Stimulated activated CD4-positive, alpha-beta T cell treated with anti-CD3 and anti-CD28 coated beads, Interleukin-1b, Interleukin-23, amount 100 ng/mL, for 1 hour (primary cell): ENCODE data around the gene USP24.

ENCODE experiments used
- DNase-seq, 2 donors: peaks; one replicate each; pipeline ENCODE4 v3.0.0-alpha.2; 2020; ENCODE audit warnings: low read depth in 2 of 2

Gene USP24

GRCh38 chr1:55055084-55055882 is 159.9 kb downstream of the USP24 start:
- DNase-seq = no peak

DNA sequence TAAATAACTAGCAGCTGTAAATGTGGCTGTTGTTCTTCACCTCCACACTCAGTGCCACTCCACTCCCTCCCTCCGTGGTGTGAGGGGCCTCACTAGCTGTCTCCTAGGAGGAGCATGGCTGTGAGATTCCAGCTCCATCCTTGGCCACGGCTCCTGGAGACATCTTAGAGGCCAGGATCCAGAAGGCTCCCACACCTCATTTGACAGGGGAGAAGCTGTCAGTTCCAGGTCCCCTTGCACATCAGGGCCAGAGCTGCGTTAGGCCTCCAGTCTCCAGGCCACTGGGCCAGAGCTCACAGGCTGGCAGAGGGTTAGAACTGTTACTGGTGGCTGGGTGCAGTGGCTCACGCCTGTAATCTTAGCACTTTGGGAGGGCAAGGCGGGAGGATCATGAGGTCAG is 160.8 kb downstream of the USP24 start:
- DNase-seq = no peak

GRCh38 chr1:55053265-55053954 is 161.8 kb downstream of the USP24 start:
- no peak for DNase-seq

DNA sequence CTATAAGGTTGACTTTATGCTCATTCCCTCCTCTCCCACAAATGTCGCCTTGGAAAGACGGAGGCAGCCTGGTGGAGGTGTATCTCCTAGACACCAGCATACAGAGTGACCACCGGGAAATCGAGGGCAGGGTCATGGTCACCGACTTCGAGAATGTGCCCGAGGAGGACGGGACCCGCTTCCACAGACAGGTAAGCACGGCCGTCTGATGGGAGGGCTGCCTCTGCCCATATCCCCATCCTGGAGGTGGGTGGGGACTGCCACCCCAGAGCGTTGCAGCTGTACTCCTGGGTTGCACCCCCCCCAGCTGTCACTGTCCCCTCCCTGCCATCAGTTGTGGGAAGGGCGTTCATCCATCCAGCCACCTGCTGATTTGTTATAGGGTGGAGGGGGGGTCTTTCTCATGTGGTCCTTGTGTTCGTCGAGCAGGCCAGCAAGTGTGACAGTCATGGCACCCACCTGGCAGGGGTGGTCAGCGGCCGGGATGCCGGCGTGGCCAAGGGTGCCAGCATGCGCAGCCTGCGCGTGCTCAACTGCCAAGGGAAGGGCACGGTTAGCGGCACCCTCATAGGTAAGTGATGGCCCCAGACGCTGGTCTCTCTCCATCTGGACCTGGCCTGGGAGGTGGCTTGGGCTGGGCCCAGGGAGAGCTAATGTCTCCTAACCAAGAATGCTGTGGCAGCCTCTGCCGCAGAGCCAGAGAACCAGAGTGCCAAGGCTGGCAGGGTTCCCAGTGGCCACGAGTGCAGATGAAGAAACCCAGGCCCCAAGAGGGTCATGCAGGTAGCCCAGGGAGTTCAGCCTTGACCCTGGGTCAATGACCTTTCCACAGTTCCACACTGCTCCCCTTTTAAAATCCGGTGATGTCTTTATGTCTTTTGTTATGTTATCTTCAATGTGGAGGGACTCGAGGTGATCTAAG is 162.7 kb downstream of the USP24 start:
- DNase-seq = no peak

DNA sequence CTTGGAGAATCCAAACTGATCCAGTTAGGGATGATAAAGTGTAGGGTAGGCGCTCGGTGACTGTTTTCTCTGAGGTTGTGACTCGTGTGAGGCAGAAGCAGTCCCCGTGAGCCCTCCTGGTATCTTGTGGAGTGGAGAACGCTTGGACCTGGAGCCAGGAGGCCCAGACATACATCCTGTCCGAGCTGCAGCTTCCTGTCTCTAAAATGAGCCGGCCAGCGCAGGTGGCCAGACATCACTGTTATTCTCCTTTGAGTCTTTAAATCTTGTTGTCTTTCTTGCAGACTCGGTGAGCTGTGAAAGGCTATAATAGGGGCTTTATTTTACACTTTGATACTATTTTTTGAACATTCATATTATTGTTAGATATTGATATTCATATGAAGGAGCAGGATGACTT is 163.5 kb downstream of the USP24 start:
- no peak for DNase-seq

- DNase-seq = no peak
Observed at GRCh38 chr1:55051169-55051568, 164.0 kb downstream of the USP24 start.

DNA sequence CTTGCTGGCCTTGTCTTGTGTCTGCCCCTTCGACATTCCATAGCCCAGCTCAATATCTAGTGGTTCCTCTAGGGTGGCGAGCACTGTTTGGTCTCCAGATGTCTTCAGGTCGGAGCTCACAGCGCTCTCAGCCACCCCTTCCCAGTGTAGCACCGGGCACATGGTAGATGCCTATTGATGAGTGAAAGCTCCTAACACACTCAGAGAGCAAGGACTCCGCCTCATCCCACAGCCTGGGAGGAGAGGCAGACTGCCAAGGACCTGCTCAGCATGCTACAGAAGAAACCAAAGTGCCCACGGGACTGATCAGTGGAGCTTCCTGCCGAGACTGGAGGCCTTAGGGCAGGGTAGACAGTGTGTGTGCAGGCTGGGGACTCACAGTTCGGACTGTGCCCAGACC is 164.9 kb downstream of the USP24 start:
- DNase-seq = no peak

DNA sequence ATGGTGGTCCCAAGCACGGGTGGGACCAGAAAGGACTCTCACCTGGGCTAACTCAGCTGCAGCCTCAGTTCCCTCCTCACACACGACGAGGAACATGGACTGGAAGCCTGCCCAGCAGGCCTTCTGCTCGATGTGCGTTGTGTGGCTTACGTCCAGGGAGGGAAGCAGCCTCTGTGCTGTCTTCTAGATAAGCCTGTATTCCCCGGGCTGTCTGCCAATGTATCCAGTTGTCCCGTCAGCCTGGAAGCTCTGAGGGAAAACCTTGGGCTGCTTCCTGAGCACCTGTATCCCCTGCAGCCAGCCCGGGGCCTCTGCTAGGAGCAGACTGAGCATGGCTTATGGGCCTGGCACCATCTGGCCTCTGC is 165.3 kb downstream of the USP24 start:
- DNase-seq = no peak

DNA sequence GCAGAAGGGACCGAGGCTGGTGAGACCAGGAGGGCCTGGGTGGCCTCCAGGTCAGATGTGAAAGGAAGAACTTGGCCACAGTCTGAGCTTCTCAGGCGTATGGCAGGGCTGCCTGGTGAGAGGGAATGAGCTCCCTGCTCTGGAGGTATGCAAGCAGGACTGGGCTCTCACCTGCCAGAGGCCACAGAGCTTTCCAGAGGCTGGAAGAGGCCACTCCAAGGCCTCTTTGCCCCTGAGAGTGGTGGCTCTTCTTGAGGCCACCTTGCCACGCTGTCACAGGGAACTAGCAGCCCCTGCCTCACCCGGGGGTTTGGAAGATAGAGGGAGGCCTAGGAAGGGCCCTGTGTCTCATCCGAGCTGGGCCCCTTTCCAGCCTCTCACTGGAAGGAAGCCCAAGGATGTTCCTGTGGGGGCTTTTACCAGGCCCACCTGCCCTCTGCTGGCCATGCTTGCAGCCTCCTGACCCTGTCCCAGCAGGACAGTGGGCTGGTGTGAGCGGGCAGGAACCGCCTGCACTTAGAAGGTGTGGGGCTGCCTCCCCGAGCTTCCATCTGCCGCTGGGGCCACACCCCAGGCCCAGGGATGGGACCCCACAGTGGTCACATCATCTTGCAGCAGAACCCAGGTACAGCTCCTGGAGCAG is 165.8 kb downstream of the USP24 start:
- no peak for DNase-seq

- DNase-seq = no peak
Observed at GRCh38 chr1:55048453-55049270, 166.5 kb downstream of the USP24 start.

GRCh38 chr1:55047611-55048010 is 167.6 kb downstream of the USP24 start:
- DNase-seq = no peak

GRCh38 chr1:55046871-55047270 is 168.3 kb downstream of the USP24 start:
- no peak for DNase-seq

DNA sequence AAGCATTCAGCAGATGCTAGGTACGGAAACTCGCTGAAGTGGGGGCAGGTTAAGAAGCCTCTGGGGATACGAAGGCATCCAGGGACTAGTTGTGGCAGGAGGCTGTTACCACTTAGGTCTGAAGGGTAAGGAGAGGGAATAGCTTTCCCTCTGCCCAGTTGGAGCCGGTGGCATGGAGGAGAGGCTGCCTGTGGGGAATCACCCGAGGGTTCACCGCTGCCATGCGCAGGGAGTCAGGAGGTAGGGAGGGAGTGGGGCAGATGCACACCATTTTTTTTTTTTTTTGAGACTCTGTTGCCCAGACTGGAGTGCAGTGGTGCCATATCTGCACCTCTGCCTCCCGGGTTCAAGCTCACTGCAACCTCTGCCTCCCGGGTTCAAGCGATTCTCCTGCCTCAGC is 169.7 kb downstream of the USP24 start:
- DNase-seq = no peak

- DNase-seq = no peak
Observed at GRCh38 chr1:55044617-55045397, 170.4 kb downstream of the USP24 start.

GRCh38 chr1:55043726-55044125 is 171.4 kb downstream of the USP24 start:
- DNase-seq = no peak

GRCh38 chr1:55043011-55043410 is 172.2 kb downstream of the USP24 start:
- DNase-seq = no peak

- DNase-seq = no peak
Observed at GRCh38 chr1:55041613-55042012, 173.6 kb downstream of the USP24 start.

DNA sequence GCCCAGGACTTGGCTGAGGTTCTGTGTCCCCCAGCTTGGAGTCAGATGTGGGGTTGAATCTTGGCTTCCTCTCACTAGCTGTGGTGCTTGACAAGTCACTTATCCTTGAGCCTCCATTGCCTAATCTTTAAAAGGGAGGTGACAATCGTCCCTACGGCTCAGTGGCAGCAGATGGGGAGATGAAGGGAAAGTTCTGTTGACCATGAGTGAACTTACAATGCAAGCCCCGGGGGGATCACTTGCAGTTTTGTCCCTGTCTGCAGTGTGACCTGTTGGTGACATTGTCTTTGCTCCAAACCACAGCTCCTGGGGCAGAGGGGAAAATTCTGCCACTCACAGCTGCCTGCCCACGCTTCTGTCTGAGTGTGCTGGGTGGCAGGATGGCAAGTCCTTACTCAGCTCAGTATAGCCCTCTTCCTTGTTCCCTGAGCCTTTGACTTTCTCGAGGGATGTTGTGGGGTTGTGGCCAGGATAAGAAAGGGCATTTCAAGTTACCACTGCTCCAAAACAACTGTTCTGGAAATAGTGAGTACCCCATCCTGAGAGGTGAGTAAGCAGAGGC is 174.2 kb downstream of the USP24 start:
- no peak for DNase-seq

DNA sequence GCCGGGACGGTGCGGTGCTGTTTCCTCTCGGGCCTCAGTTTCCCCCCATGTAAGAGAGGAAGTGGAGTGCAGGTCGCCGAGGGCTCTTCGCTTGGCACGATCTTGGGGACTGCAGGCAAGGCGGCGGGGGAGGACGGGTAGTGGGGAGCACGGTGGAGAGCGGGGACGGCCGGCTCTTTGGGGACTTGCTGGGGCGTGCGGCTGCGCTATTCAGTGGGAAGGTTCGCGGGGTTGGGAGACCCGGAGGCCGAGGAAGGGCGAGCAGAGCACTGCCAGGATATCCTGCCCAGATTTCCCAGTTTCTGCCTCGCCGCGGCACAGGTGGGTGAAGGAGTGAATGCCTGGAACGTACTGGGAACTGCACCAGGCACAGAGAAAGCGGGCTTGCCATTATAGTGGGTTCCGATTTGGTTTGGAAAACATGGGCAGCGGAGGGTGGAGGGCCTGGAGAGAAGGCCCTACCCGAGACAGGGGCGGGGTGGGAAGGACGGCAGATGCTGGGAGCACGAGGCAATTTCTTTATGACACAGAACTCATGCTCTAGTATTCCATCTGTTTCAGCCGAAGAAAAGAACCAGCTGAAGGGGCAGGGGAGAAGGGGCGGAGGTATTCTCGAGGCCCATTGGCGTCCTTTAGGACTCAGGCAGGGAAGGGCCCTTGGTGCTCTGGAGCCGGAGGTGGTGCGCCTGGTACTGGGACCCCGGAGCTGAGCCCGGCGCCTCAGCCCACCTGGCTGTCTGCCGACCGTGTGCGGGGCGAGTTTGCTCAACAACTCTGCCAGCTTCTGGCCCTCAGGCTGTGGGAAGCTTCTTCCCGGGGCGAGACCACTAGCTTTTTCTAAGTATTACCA is 174.9 kb downstream of the USP24 start:
- no peak for DNase-seq
